Effector CD8-positive, alpha-beta T cell (primary cell): ENCODE results near the gene MAP2.

Experiments
- DNase-seq: peaks from one replicate; lab custom pipeline; 2025; lab: John Stamatoyannopoulos, UW

MAP2 gene

GRCh38 chr2:209719034-209719433 is 295.2 kb downstream of the MAP2 start:
- no peak for DNase-seq

GRCh38 chr2:209721497-209721896 is 297.6 kb downstream of the MAP2 start:
- no peak for DNase-seq

- DNase-seq, result no peak
These were observed 302.5 kb downstream of the MAP2 start for GRCh38 chr2:209726311-209726710.

GRCh38 chr2:209727077-209727476 is 303.2 kb downstream of the MAP2 start:
- no peak for DNase-seq

DNA sequence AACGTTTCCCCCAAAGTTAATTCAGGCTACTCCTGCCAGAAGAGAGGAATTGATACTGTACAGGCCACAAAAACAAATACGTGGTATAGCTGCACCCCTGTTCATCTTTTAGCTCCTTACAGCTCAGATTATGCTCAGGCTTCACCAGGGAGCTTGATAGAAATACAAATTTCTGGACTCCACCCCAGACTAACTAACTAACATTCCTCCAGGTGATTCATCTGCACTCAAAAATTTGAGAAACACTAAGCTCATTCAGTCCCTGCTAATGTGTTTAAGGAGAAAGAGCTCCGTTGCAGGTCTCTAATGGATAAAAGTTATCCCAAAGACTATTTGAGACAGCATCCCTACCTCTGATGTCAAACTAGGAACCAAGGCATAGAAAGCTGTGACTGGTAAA is 311.0 kb downstream of the MAP2 start:
- no peak for DNase-seq

DNA sequence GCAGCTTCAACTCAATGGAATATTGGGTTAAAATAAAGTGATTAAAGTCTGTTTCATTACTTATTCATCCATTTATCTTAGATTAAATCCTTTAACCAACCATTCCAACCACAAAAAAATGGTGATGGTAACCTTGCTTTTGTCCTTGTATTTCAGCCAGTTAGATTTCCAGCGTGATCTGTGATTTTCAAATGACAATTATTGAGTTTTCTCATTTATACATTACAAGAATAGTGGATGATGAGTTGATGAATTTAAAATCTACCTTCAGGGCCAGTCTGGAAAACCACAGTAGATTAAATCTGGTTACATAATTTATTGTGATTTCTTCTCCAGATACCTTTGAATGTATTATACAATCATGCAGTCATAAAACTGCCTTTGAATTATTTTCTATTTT is 318.1 kb downstream of the MAP2 start:
- DNase-seq, result no peak

- no peak for DNase-seq
These were observed 329.2 kb downstream of the MAP2 start for GRCh38 chr2:209753020-209753419.

GRCh38 chr2:209757163-209757562 is 333.3 kb downstream of the MAP2 start:
- no peak for DNase-seq

DNA sequence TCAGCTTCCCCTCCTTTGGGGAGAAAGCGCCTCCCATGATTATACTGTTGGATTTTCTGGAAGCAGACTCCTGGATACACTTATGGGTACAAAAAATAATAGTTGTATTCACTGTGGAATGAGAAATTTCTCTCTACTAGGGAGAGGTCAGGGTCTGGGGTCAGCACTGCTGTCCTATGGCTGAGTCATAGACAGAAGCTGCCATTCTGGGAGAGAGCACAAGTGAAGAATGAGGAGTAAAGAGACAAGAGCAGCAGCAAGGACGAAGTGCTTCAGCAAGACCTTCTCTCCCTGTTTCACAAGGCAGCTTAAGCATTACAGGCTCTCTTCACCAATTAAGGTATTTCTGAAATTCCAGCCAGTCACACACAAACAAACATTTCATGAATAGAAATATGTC is 337.7 kb downstream of the MAP2 start:
- no peak for DNase-seq

DNA sequence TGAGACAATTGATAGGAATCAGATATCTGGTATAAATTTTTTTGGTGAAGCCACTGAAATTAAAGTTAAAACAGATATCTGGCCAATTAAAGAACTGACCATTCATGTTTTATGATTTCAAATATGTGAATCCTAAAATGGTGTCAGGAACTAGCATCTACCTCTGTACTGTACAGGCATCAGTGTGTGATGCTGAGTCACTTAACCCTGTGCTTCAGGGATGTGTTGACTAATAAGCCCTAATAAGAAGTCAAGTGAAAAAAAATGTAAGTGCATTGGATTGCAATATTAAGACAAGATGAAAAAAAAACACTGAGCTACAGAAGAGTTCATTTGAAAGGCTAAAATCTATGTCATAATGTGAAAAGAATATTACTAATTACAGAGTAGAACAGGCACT is 338.7 kb downstream of the MAP2 start:
- DNase-seq, result no peak

DNA sequence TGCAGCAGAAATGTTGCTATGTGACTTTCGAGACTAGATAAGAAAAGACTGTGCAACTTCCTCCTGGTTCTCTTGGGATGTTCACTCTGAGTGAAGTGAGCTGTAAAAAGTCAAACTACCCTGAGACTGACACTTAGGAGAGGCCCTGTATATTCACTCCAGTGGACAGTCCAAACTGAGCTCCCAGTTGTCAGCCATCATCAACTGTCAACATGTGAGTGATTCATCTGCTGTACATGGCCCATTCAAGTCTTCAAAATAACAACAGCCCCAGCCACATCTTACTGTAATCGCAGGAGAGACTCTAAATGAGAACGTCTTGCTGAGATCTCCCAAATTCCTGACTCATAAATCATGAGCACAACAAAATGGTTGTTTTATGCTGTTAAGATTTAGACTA is 339.3 kb downstream of the MAP2 start:
- DNase-seq, result no peak

GRCh38 chr2:209766613-209767012 is 342.8 kb downstream of the MAP2 start:
- no peak for DNase-seq

- no peak for DNase-seq
These were observed 343.5 kb downstream of the MAP2 start for GRCh38 chr2:209767316-209767715.

DNA sequence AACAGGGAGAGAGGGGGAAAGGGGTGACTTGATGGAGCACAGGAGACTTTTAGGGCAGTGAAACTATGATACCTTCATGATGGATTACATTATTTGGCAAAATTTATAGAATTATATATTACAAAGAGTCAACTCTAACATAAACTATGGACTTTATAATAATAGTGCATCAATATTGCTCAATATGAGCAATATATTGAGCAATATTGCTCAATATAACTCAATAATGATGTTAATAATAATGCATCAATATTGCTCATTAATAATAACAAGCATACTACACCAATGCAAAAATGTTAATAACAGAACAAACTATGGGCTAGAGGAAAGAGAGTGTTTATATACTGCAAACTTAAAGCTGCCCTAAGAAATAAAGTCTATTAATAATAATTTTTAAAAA is 344.7 kb downstream of the MAP2 start:
- DNase-seq, result no peak

GRCh38 chr2:209771474-209772289 is 347.8 kb downstream of the MAP2 start, which contains the start of gene UNC80:
UNC80 (plus strand) TSS chr2:209771832; CDS start chr2:209772073, 241 bp downstream.
- DNase-seq, result no peak

DNA sequence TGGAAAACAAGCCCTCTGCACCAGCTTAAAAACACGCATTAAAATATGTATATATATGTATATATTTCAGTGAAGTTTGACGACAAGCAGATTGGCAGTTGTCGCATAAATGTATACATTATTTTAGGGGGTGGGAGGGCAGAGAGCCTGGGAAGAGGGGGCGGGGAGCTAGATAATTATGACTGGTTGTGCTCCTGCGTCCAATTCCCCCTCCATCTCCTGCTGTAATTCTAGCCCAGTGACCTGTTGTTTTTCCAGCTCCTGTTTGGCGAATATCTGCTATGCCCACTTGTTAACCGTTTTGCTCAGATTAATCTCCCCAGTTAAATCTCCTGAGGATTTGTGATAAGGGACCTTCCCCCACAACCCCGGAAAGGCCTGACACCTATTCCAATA is 348.4 kb downstream of the MAP2 start:
- no peak for DNase-seq

GRCh38 chr2:209773377-209773776 is 349.5 kb downstream of the MAP2 start:
- DNase-seq, result no peak
